GM13976 (cell line): ENCODE measurements around the gene PCDH1.

Experiments
- DNase-seq: peaks from one replicate; pipeline ENCODE4 v3.0.0; 2012; ENCODE audit warnings: low spot score
- CTCF ChIP-seq: IDR thresholded peaks from 2 replicates; pipeline ENCODE4 v1.5.1; 2012; ENCODE audit warnings: borderline replicate concordance, mild to moderate bottlenecking; ENCODE audit not compliant: insufficient read depth; ENCODE audit errors: extremely low read depth, missing control alignments, control extremely low read depth
- in situ Hi-C: fragments of 300-500 bp; cut with MboI; formaldehyde crosslinking; loops from one replicate; pipeline ENCODE4 v1.12.0; 2022; ENCODE audit warnings: low sequenced_read_pairs, mixed read lengths, inconsistent platforms; ENCODE audit not compliant: unreplicated experiment

The PCDH1 gene

DNA sequence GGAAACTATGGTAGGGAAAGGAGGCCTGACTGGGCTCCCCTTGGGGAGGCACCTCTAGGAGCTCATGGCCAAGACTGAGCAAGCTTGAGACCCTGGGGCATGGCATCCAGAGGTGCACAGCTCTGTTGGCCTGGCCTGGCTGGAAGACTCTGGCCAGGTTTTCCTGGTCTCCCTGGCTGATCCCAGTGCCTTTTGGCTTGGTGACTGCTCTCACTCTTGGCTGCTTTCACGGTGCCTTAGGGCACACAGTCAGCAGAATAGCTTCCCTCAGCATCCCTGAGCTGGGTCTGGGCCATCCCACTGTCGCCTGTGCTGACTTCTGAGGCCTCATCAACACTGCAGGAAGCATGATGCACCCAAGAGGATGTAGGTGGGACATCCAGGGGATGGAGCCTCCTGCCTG is 32.1 kb upstream of the PCDH1 start:
- TF ChIP-seq CTCF = no peak
- no peak for DNase-seq
- in situ Hi-C loops = no loop called here

DNA sequence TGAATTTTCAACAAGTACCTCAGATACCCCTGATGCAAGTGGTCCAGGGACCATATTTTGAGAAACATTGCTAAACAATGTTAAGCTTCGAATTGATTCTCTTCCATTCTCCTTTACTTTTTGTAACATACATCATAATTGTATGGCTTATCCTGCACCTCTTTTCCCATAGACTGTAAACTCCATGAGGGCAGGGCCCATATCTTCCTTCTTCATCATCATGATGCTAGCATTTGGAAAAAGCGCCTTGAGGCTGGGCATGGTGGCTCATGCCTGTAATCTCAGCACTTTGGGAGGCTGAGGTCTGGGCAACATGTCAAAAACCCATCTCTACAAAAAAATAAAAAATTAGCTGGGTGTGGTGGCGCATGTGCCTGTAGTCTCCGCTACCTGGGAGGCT is 31.0 kb upstream of the PCDH1 start:
- TF ChIP-seq CTCF = no peak
- in situ Hi-C loops = no loop called here

DNA sequence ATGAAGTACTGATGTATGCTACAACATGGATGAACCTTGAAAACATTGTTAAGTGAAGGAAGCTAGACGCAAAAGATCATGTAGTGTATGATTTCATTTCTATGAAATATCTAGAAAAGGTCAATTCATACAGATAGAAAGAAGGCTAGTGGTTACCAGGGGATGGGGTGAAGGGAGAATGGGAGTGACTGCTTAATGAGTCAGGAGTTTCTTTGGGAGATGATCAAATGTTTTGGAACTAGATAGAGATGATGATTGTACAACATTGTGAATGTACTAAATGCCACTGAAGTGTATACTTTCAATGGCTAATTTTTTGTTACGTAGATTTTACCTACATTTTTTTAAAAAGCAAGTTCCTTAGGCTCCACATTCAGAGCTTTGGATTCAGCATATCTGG is 30.6 kb upstream of the PCDH1 start:
- no peak for DNase-seq
- in situ Hi-C loops = no loop called here
- no peak for TF ChIP-seq CTCF

More for the DNA sequence above, 31.0 kb upstream of the PCDH1 start:
- DNase-seq = no peak

GRCh38 chr5:141906972-141907371 is 28.8 kb upstream of the PCDH1 start:
- in situ Hi-C loops = no loop called here
- TF ChIP-seq CTCF = no peak
- no peak for DNase-seq

GRCh38 chr5:141906517-141906916 is 28.3 kb upstream of the PCDH1 start:
- no peak for DNase-seq
- TF ChIP-seq CTCF = no peak
- in situ Hi-C loops = no loop called here

DNA sequence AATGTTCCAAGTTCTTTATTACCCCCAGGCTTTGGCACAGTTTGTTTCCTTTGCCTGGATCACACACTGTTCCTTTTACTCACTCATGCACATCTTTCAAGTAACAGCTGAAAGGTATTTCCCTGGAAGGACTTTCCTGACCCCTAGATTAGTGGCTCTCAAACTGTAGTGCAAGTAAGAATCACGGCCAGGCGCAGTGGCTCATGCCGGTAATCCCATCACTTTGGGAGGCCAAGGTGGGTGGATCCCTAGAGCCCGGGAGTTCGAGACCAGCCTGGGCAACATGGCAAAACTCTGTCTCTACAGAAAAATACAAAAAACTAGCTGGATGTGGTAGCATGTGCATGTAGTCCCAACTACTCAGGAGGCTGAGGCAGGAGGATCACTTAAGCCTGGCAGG is 26.3 kb upstream of the PCDH1 start:
- no peak for TF ChIP-seq CTCF
- DNase-seq = no peak
- in situ Hi-C loops = no loop called here

- in situ Hi-C loops = no loop called here
- TF ChIP-seq CTCF = no peak
- DNase-seq = no peak
These were observed 25.1 kb upstream of the PCDH1 start for GRCh38 chr5:141903261-141903660.
